ENCODE measurements around the gene CTRL.

DNA sequence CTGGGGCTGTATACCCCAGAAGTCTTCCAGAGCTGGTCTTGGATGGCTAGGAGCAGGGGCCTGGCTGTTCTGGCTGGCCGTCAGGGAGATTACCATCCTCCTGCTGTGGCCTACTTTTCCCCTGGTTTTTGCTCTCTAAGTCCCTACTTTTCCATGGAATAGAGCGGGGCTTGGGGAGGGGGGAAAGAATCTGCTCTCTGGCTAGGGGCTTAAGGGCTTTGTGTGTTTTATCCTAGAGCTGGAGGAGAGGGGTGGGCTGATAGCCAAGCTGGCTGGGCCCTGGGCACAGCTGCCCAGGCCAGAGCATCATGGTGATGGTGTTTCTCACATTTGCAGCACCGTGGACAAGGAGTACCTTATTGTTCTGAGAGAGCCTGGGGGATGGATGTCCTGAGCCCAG lies 43.3 kb downstream of the CTRL start:
- TF ChIP-seq ZC3H10 (CRISPR knock-in tag; IDR thresholded peaks at IDR 0.05): no peak
- no peak for TF ChIP-seq TCF4 (CRISPR knock-in tag; IDR thresholded peaks at IDR 0.05; ENCODE audit: borderline replicate concordance)
- TF ChIP-seq ZFP3 (CRISPR knock-in tag; IDR thresholded peaks at IDR 0.05): no peak
- TF ChIP-seq PATZ1 (CRISPR knock-in tag; IDR thresholded peaks at IDR 0.05; ENCODE audit: borderline replicate concordance): no peak
- TF ChIP-seq RARB (CRISPR knock-in tag; IDR thresholded peaks at IDR 0.05): no peak
- no peak for TF ChIP-seq CREB5 (CRISPR knock-in tag; IDR thresholded peaks at IDR 0.05; ENCODE audit: low read depth)

All from SK-N-SH treated with all-trans-retinoic acid at 6 μM for 48 hours (cell line).